K562 (cell line): ENCODE data around the gene R3HDM2. TPM values are rescaled to one million over a fixed set of nuclear protein-coding genes. Genes with fewer than 3 reads are reported as not detected.

ENCODE experiments used
- ATAC-seq: fragments of 200-7000 bp; cut with Tn5 transposase; 3 replicates; pipeline ENCODE4 v1.9.1; 2020; ENCODE audit warnings: moderate library complexity
- BruUV-seq: library from RNA; stranded (reverse); fragments of 400-500 nt; replicated peaks from 2 replicates; lab custom pipeline; 2021; lab: Mats Ljungman, UMichigan
- CTCF ChIA-PET: fragments of 300-600 bp; formaldehyde crosslinking; extraction: SDS; loops from one replicate; lab custom pipeline; 2021; ENCODE audit warnings: low intra/inter-chr PET ratio; lab: Yijun Ruan, JAX
- POLR2A ChIA-PET: fragments of 300-600, 350-650 bp; sonication (Branson Sonifier 250); formaldehyde crosslinking; extraction: SDS; loops from one replicate; lab custom pipeline; 2021; ENCODE audit warnings: antibody characterized with exemption, inconsistent platforms; lab: Yijun Ruan, JAX
- DNase-seq, 4 experiments: peaks; one replicate each; pipeline versions ENCODE4 v3.0.0 to v3.0.0-alpha.2; 2011 to 2018; ENCODE audit warnings: low spot score in 3 of 4, mixed read lengths in 3 of 4; ENCODE audit errors: extremely low read depth in 1 of 4
- FAIRE-seq: peaks from 2 replicates; lab custom pipeline; 2011; peaks lifted over from hg19 to GRCh38; lab: Jason Lieb, UNC
- H2AFZ ChIP-seq: 2 replicates; pipeline ENCODE4 v1.6.0; 2011; ENCODE audit warnings: low read depth, low read length, control low read depth, inconsistent platforms
- H3K27ac ChIP-seq: fragments of 200-600 bp; 3 replicates; pipeline ENCODE4 v1.8.0; 2011; ENCODE audit warnings: low read depth, mild to moderate bottlenecking, control low read depth, inconsistent platforms, low read length, moderate library complexity, mixed read lengths; ENCODE audit errors: extremely low read depth
- H3K27me3 ChIP-seq, 2 experiments: fragments of 300-600 bp in 1 of 2; 2 replicates in 1 of 2; 3 replicates in 1 of 2; pipeline versions ENCODE4 v1.6.0 to v1.8.0; 2011; ENCODE audit warnings: inconsistent platforms in 2 of 2, low read length in 2 of 2, mild to moderate bottlenecking in 1 of 2, mixed read lengths in 1 of 2, moderate library complexity in 1 of 2; ENCODE audit not compliant: control insufficient read depth in 2 of 2, insufficient read depth in 2 of 2
- H3K36me3 ChIP-seq: fragments of 300-600 bp; 3 replicates; pipeline ENCODE4 v1.8.0; 2011; ENCODE audit warnings: mild to moderate bottlenecking, low read length, inconsistent platforms; ENCODE audit not compliant: control insufficient read depth, insufficient read depth
- H3K4me1 ChIP-seq, 2 experiments: fragments of 200-600 bp in 1 of 2; replicated peaks in 1 of 2; 2 replicates in 1 of 2; 3 replicates in 1 of 2; pipeline versions ENCODE4 v1.5.1 to v1.8.0; 2011; ENCODE audit warnings: inconsistent platforms in 2 of 2, low read length in 2 of 2, mild to moderate bottlenecking in 1 of 2, mixed read lengths in 1 of 2, moderate library complexity in 1 of 2; ENCODE audit not compliant: control insufficient read depth in 2 of 2, insufficient read depth in 2 of 2
- H3K4me2 ChIP-seq: 2 replicates; pipeline ENCODE4 v1.6.1; 2011; ENCODE audit warnings: low read length, control low read depth, inconsistent platforms, mixed read lengths; ENCODE audit not compliant: insufficient read depth
- H3K4me3 ChIP-seq: fragments of 200-600 bp; sonication (generic), shearing (Covaris generic); 2 replicates; pipeline ENCODE4 v1.5.1; 2016; ENCODE audit warnings: control low read depth, inconsistent platforms
- H3K79me2 ChIP-seq: fragments of 200-600 bp; 3 replicates; pipeline ENCODE4 v1.8.0; 2011; ENCODE audit warnings: low read length, inconsistent platforms; ENCODE audit not compliant: control insufficient read depth, insufficient read depth
- H3K9ac ChIP-seq, 2 experiments: 2 replicates each; pipeline versions ENCODE4 v1.6.0 to v1.6.1; 2011; ENCODE audit warnings: low read depth in 2 of 2, low read length in 2 of 2, control low read depth in 1 of 2, inconsistent platforms in 1 of 2, mild to moderate bottlenecking in 1 of 2, mixed read lengths in 1 of 2; ENCODE audit not compliant: insufficient read depth in 1 of 2
- H3K9me1 ChIP-seq: one replicate; pipeline ENCODE4 v1.6.0; 2011; ENCODE audit warnings: inconsistent platforms, mild to moderate bottlenecking, low read length, moderate library complexity; ENCODE audit not compliant: control insufficient read depth, insufficient read depth
- H3K9me3 ChIP-seq: replicated peaks from 2 replicates; pipeline ENCODE4 v1.5.1; 2011; ENCODE audit warnings: low read depth, low read length, inconsistent platforms; ENCODE audit not compliant: control insufficient read depth, insufficient read depth
- H4K20me1 ChIP-seq: replicated peaks from 2 replicates; pipeline ENCODE4 v1.6.1; 2011; ENCODE audit warnings: low read length, inconsistent platforms, mixed read lengths; ENCODE audit not compliant: control insufficient read depth, insufficient read depth
- CHD1 ChIP-seq: fragments of 200-600 bp; sonication (generic); IDR thresholded peaks from one replicate; pipeline ENCODE4 v1.6.1; 2012; ENCODE audit warnings: mild to moderate bottlenecking, moderate library complexity, low read length, inconsistent platforms
- DIDO1 ChIP-seq: fragments of 450-650 bp; IDR thresholded peaks from 2 replicates; pipeline ENCODE4 v1.6.1; 2016; ENCODE audit warnings: low read depth, missing biosample characterization, missing genetic modification characterization
- EGR1 ChIP-seq: fragments of 450-650 bp; conservative IDR thresholded peaks from 2 replicates; pipeline ENCODE4 v1.6.1; 2017; ENCODE audit warnings: mild to moderate bottlenecking
- ETV1 ChIP-seq: fragments of 450-650 bp; conservative IDR thresholded peaks from 2 replicates; pipeline ENCODE4 v1.6.1; 2016; ENCODE audit warnings: missing genetic modification characterization, control low read depth, low read depth, missing compliant biosample characterization
- FOXM1 ChIP-seq, 2 experiments: fragments of 450-650 bp in 1 of 2; sonication (generic) in 1 of 2; formaldehyde crosslinking in 1 of 2; IDR thresholded peaks; 2 replicates each; pipeline versions ENCODE4 v1.6.1 to v1.9.0; 2017 to 2022; ENCODE audit warnings: low read depth in 2 of 2, mild to moderate bottlenecking in 2 of 2, missing genetic modification reagents in 1 of 2, moderate library complexity in 1 of 2
- HDAC3 ChIP-seq: fragments of 450-650 bp; IDR thresholded peaks from 2 replicates; pipeline ENCODE4 v1.6.1; 2018; ENCODE audit warnings: borderline replicate concordance, mild to moderate bottlenecking, moderate library complexity; ENCODE audit not compliant: partially characterized antibody
- KAT2B ChIP-seq: IDR thresholded peaks from one replicate; pipeline ENCODE4 v1.6.1; 2012; ENCODE audit warnings: low read depth, mild to moderate bottlenecking, control low read depth, inconsistent platforms, low read length, moderate library complexity
- KDM2B ChIP-seq: fragments of 250-450 bp; sonication (Bioruptor Pico); IDR thresholded peaks from 2 replicates; pipeline ENCODE4 v1.8.0; 2021; ENCODE audit warnings: mild to moderate bottlenecking, moderate library complexity
- KDM5B ChIP-seq: fragments of 200-600 bp; sonication (generic); IDR thresholded peaks from 2 replicates; pipeline ENCODE4 v1.6.1; 2012; ENCODE audit warnings: low read depth, mild to moderate bottlenecking, moderate library complexity, low read length, control low read depth, inconsistent platforms; ENCODE audit not compliant: insufficient replicate concordance
- SLC30A9 ChIP-seq: fragments of 250-450 bp; sonication (Bioruptor Pico); IDR thresholded peaks from 2 replicates; pipeline ENCODE4 v1.8.0; 2022; ENCODE audit warnings: mild to moderate bottlenecking, moderate library complexity
- USF1 ChIP-seq: sonication (generic); formaldehyde crosslinking; IDR thresholded peaks from 2 replicates; pipeline ENCODE4 v1.9.0; 2022; ENCODE audit warnings: mild to moderate bottlenecking, missing genetic modification reagents
- ZBTB12 ChIP-seq: fragments of 250-450 bp; sonication (Bioruptor Pico); IDR thresholded peaks from 2 replicates; pipeline ENCODE4 v1.4.0; 2020
- ZNF778 ChIP-seq: fragments of 450-650 bp; formaldehyde crosslinking; IDR thresholded peaks from 2 replicates; pipeline ENCODE4 v1.4.0; 2020; ENCODE audit warnings: mild to moderate bottlenecking, moderate library complexity
- ZNF780A ChIP-seq: fragments of 250-450 bp; sonication (Bioruptor Pico); IDR thresholded peaks from 2 replicates; pipeline ENCODE4 v1.5.0; 2021; ENCODE audit warnings: mild to moderate bottlenecking
- WGBS: fragments of 100-300 bp; shearing (Covaris generic); methylation state at CpG from one replicate; pipeline ENCODE4 v1.1.6; 2016; ENCODE audit warnings: low coverage, mixed read lengths; ENCODE audit not compliant: insufficient coverage; ENCODE audit errors: missing lambda C conversion rate; 5-methylcytosine and 5-hydroxymethylcytosine counted together
- in situ Hi-C: fragments of 300-500 bp; cut with MboI; formaldehyde crosslinking; loops from 4 replicates; pipeline ENCODE4 v1.15.0; 2018; ENCODE audit warnings: inconsistent platforms, mixed read lengths
- intact Hi-C: fragments of 100-400 bp; cut with micrococcal nuclease; formaldehyde crosslinking; loops from 2 replicates; pipeline ENCODE4 v1.14.2; 2022
- polyA plus RNA-seq, 8 experiments: library from polyadenylated mRNA; depleted of rRNA in 4 of 8; stranded (reverse) in 5 of 8; unstranded in 3 of 8; fragments of >200 nt; fragmentation: Nextera tagmentation in 2 of 8; fragmentation: Illumina TruSeq in 1 of 8; extraction: Ambion mirVana in 2 of 8; extraction: Trizol in 1 of 8; gene quantifications; 2 replicates each; pipeline versions ENCODE4 v1.2.1 to v1.2.3, GENCODE V29; 2011 to 2014; ENCODE audit warnings: inconsistent platforms in 1 of 8, missing spikeins in 1 of 8
- total RNA-seq, 7 experiments: library from RNA; depleted of rRNA in 6 of 7; stranded (reverse); fragments of >200 nt in 6 of 7; fragmentation: Illumina TruSeq in 2 of 7; extraction: Trizol in 2 of 7; gene quantifications; 2 replicates each; pipeline versions ENCODE4 v1.2.1 to v1.2.3, GENCODE V29; 2011 to 2021; ENCODE audit warnings: low replicate concordance in 1 of 7

Gene R3HDM2
- total and polyA plus RNA-seq, 9 of the 15 experiments (the other 6 are each of a cell fraction or from before 2014, with no cell fraction given): 3.3 to 18.8 (median 9.0) TPM

GRCh38 chr12:57216921-57217879 is 213.6 kb downstream of the R3HDM2 start:
- Histone ChIP-seq H3K9me1 (peaks cover 3% of the 10 kb centered on the region), H3K36me3 (no peaks in the 10 kb centered on the region), H3K4me2 (peak overlapping the region; percentile 76), H2AFZ (peak overlapping the region; percentile 82), H4K20me1 (peaks cover 13% of the 10 kb centered on the region; the same call in 1 of the 2 replicates), H3K27me3 (peaks cover 45 to 70% of the 10 kb centered on the region in 2 experiments), H3K9ac (peak overlapping the region in 1 of 2 experiments; percentile 90; a peak in 2 of 4 replicates), H3K4me3 (peak overlapping the region; percentile 39), H3K27ac (no peak overlapping the region), H3K9me3 (no peaks in the 10 kb centered on the region), H3K79me2 (no peaks in the 10 kb centered on the region), H3K4me1 (peaks cover 23 to 54% of the 10 kb centered on the region in 2 experiments)
- BruUV-seq: no TSS peak
- FAIRE-seq (peak; percentile 32), ATAC-seq (no peak), DNase-seq (peak in 2 of 4 experiments; percentile 51 to 53)
- POLR2A ChIA-PET: interaction anchor here (0.6 to 2.2 kb wide), 4 partner anchors 12 to 407 kb away, joined by 3 to 9 read pairs (median 6); partner anchors contain the start of gene SHMT2
- intact Hi-C loops (no loop called here), in situ Hi-C loops (no loop called here)
- WGBS: 4% methylated on average over 49 of the region's 63 CpGs
- CTCF ChIA-PET: interaction anchor here (0.7 to 7.2 kb wide), 2 partner anchors 21 to 148 kb away, joined by 4 to 186 read pairs; a partner anchor contains a TSS
- TF ChIP-seq ETV1 (tag) (no peak), KAT2B (no peak), ZNF780A (CRISPR knock-in tag) (no peak), DIDO1 (tag) (no peak), ZNF778 (CRISPR knock-in tag) (no peak), KDM5B (no peak), HDAC3 (no peak), EGR1 (peak; percentile 45; the same call in 1 of the 2 replicates), FOXM1 (IDR thresholded peaks at IDR 0.05; ENCODE audit: low read depth) (no peak), FOXM1 (CRISPR knock-in tag; IDR thresholded peaks at IDR 0.05; ENCODE audit: low read depth) (no peak), KDM2B (CRISPR knock-in tag) (peak; percentile 85), SLC30A9 (CRISPR knock-in tag) (no peak), CHD1 (peak; percentile 21), USF1 (peak; percentile 18; the same call in 1 of the 2 replicates), ZBTB12 (CRISPR knock-in tag) (no peak)
